CD4-positive, alpha-beta memory T cell (primary cell): ENCODE data around the gene ONECUT1. TPM values are rescaled to one million over a fixed set of nuclear protein-coding genes. Genes with fewer than 3 reads are reported as not detected.
A peak's percentile ranks its signal among the peaks of the same experiment; 100 is the strongest.

Experiments
- CTCF ChIA-PET: fragments of 350-600 bp; sonication (Branson Sonifier 250); formaldehyde crosslinking; loops from one replicate; lab custom pipeline; 2021; ENCODE audit warnings: inconsistent platforms; ENCODE audit not compliant: partially characterized antibody; lab: Charles Lee
- POLR2A ChIA-PET: fragments of 350-600 bp; sonication (Branson Sonifier 250); formaldehyde crosslinking; loops from one replicate; lab custom pipeline; 2021; ENCODE audit not compliant: partially characterized antibody; lab: Charles Lee
- DNase-seq, 5 donors: peaks; one replicate each; pipeline versions ENCODE4 v3.0.0 to v3.0.0-alpha.2; 2020 to 2022; ENCODE audit warnings: mixed read lengths in 1 of 5
- H3K27ac ChIP-seq: one replicate; pipeline ENCODE4 v1.7.0; 2013; ENCODE audit warnings: low read depth, low read length
- H3K27me3 ChIP-seq: 2 replicates; pipeline ENCODE4 v1.7.0; 2013; ENCODE audit warnings: mild to moderate bottlenecking, low read length, moderate library complexity; ENCODE audit not compliant: insufficient read depth
- H3K36me3 ChIP-seq: 2 replicates; pipeline ENCODE4 v1.7.0; 2013; ENCODE audit warnings: mild to moderate bottlenecking, low read length, moderate library complexity; ENCODE audit not compliant: insufficient read depth
- H3K4me1 ChIP-seq: 2 replicates; pipeline ENCODE4 v1.7.0; 2013; ENCODE audit warnings: mild to moderate bottlenecking, low read length, moderate library complexity; ENCODE audit not compliant: insufficient read depth
- H3K4me3 ChIP-seq, 2 donors: one replicate each; pipeline ENCODE4 v1.7.0; 2013; ENCODE audit warnings: low read length in 2 of 2, mild to moderate bottlenecking in 1 of 2
- H3K9me3 ChIP-seq, 2 donors: one replicate each; pipeline ENCODE4 v1.7.0; 2013; ENCODE audit warnings: low read length in 2 of 2, control low read depth in 1 of 2; ENCODE audit not compliant: control insufficient read depth in 1 of 2
- H3K27ac Mint-ChIP-seq, 7 donors: one replicate each; pipeline ENCODE4 v1.8.0; 2020 to 2021; ENCODE audit warnings: mixed read lengths in 7 of 7, mild to moderate bottlenecking in 6 of 7, inconsistent platforms in 3 of 7, moderate library complexity in 3 of 7
- H3K27me3 Mint-ChIP-seq, 2 donors: one replicate each; pipeline ENCODE4 v1.8.0; 2020 to 2021; ENCODE audit warnings: mixed read lengths in 2 of 2
- H3K36me3 Mint-ChIP-seq, 2 donors: one replicate each; pipeline ENCODE4 v1.8.0; 2020 to 2021; ENCODE audit warnings: mixed read lengths in 2 of 2, inconsistent platforms in 1 of 2, mild to moderate bottlenecking in 1 of 2
- H3K4me1 Mint-ChIP-seq, 4 donors: one replicate each; pipeline ENCODE4 v1.8.0; 2020 to 2021; ENCODE audit warnings: mixed read lengths in 4 of 4, mild to moderate bottlenecking in 1 of 4
- H3K4me3 Mint-ChIP-seq, 8 donors: one replicate each; pipeline ENCODE4 v1.8.0; 2020 to 2021; ENCODE audit warnings: mixed read lengths in 8 of 8, mild to moderate bottlenecking in 7 of 8, moderate library complexity in 6 of 8, inconsistent platforms in 3 of 8
- H3K9me3 Mint-ChIP-seq, 8 donors: one replicate each; pipeline ENCODE4 v1.8.0; 2020 to 2021; ENCODE audit warnings: mixed read lengths in 8 of 8, mild to moderate bottlenecking in 5 of 8, inconsistent platforms in 3 of 8, moderate library complexity in 1 of 8
- intact Hi-C: fragments of 100-400 bp; cut with micrococcal nuclease; formaldehyde crosslinking; loops from one replicate; pipeline ENCODE4 v1.15.1; 2023
- polyA plus RNA-seq, 2 donors: library from polyadenylated mRNA; unstranded; fragments of 300-500 nt; fragmentation: Illumina TruSeq; gene quantifications; one replicate each; pipeline ENCODE4 v1.2.3, GENCODE V29; 2021
- total RNA-seq, 2 experiments: library from RNA; stranded (reverse); gene quantifications; one replicate each; pipeline ENCODE4 v1.2.3, GENCODE V29; 2021

ONECUT1 gene
- total and polyA plus RNA-seq, 4 experiments from 2014 or later: not detected

- H3K4me3 Mint-ChIP-seq: no peak overlapping the region
- Histone ChIP-seq H3K36me3 (no peaks in the 10 kb centered on the region), H3K27me3 (no peaks in the 10 kb centered on the region), H3K4me3 (no peak overlapping the region), H3K9me3 (no peaks in the 10 kb centered on the region), H3K27ac (no peak overlapping the region), H3K4me1 (peaks cover 16% of the 10 kb centered on the region)
- intact Hi-C loops: no loop called here
- H3K4me1 Mint-ChIP-seq: peaks cover 8 to 21% (median 14%) of the 10 kb centered on the region in 4 donors
- POLR2A ChIA-PET: no interaction called here
- H3K36me3 Mint-ChIP-seq: no peaks in the 10 kb centered on the region
- peak overlapping the region in 1 of 7 donors; percentile 1 for H3K27ac Mint-ChIP-seq
- peaks cover 0 to 2% of the 10 kb centered on the region in 2 donors for H3K27me3 Mint-ChIP-seq
- CTCF ChIA-PET: interaction anchor here (2.3 kb wide), 1 partner anchor 44 kb away, joined by 5 read pairs; no protein-coding TSS in a partner anchor
- H3K9me3 Mint-ChIP-seq: no peaks in the 10 kb centered on the region
- DNase-seq: no peak
These were observed 63.9 kb downstream of the ONECUT1 start for GRCh38 chr15:52726195-52726594.

- H3K9me3 Mint-ChIP-seq: no peaks in the 10 kb centered on the region
- no peaks in the 10 kb centered on the region for H3K27me3 ChIP-seq
- intact Hi-C loops: no loop called here
- H3K9me3 ChIP-seq: no peaks in the 10 kb centered on the region
- no peak overlapping the region for H3K27ac Mint-ChIP-seq
- H3K36me3 ChIP-seq: no peaks in the 10 kb centered on the region
- H3K4me1 ChIP-seq: no peaks in the 10 kb centered on the region
- H3K27ac ChIP-seq: no peak overlapping the region
- no peaks in the 10 kb centered on the region for H3K4me1 Mint-ChIP-seq
- H3K4me3 ChIP-seq: no peak overlapping the region
- H3K36me3 Mint-ChIP-seq: no peaks in the 10 kb centered on the region
- H3K27me3 Mint-ChIP-seq: peaks cover 0 to 1% of the 10 kb centered on the region in 2 donors
- ChIA-PET POLR2A (no interaction called here), CTCF (no interaction called here)
- no peak for DNase-seq
- H3K4me3 Mint-ChIP-seq: no peak overlapping the region
These were observed 71.6 kb downstream of the ONECUT1 start for GRCh38 chr15:52718551-52718950.

- Mint-ChIP-seq H3K4me1 (no peaks in the 10 kb centered on the region), H3K27me3 (peaks cover 0 to 1% of the 10 kb centered on the region in 2 donors), H3K36me3 (no peaks in the 10 kb centered on the region), H3K9me3 (no peaks in the 10 kb centered on the region), H3K27ac (no peak overlapping the region), H3K4me3 (no peak overlapping the region)
- Histone ChIP-seq H3K4me3 (no peak overlapping the region), H3K4me1 (no peaks in the 10 kb centered on the region), H3K9me3 (no peaks in the 10 kb centered on the region), H3K27ac (no peak overlapping the region), H3K27me3 (no peaks in the 10 kb centered on the region), H3K36me3 (no peaks in the 10 kb centered on the region)
- ChIA-PET CTCF (interaction anchor here (1.0 kb wide), 1 partner anchor 16 kb away, joined by 4 read pairs; no protein-coding TSS in a partner anchor), POLR2A (no interaction called here)
- intact Hi-C loops: no loop called here
- no peak for DNase-seq
These were observed 72.2 kb downstream of the ONECUT1 start for GRCh38 chr15:52717924-52718323.

- Histone ChIP-seq H3K36me3 (no peaks in the 10 kb centered on the region), H3K27me3 (no peaks in the 10 kb centered on the region), H3K4me1 (no peaks in the 10 kb centered on the region), H3K9me3 (no peaks in the 10 kb centered on the region), H3K4me3 (no peak overlapping the region), H3K27ac (no peak overlapping the region)
- ChIA-PET CTCF (interaction anchor here (1.0 kb wide), 1 partner anchor 17 kb away, joined by 4 read pairs; no protein-coding TSS in a partner anchor), POLR2A (no interaction called here)
- H3K27ac Mint-ChIP-seq: no peak overlapping the region
- H3K36me3 Mint-ChIP-seq: no peaks in the 10 kb centered on the region
- no peaks in the 10 kb centered on the region for H3K4me1 Mint-ChIP-seq
- intact Hi-C loops: no loop called here
- DNase-seq: no peak
- H3K9me3 Mint-ChIP-seq: no peaks in the 10 kb centered on the region
- H3K27me3 Mint-ChIP-seq: peaks cover 0 to 1% of the 10 kb centered on the region in 2 donors
- no peak overlapping the region for H3K4me3 Mint-ChIP-seq
These were observed 72.7 kb downstream of the ONECUT1 start for GRCh38 chr15:52717481-52717880.

DNA sequence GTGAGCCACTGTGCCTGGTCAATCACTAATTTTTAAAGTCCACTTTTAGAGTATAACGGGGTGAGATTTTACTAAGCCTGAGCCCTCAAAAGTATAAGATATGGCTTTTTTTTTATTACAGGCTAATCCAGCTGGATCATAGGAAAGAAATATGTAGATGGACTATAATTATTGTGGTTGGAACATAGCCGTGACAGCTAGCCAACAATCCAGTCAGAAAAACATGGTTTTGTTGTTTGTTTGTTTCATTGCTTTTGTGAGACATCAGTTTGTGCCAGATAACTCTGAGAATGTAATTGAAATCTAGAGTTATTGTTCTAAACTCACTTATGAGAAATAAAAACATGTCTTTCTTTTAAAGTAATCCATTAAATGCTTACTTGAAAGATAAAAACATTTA, 73.6 kb downstream of the ONECUT1 start:
- Histone ChIP-seq H3K9me3 (no peaks in the 10 kb centered on the region), H3K4me1 (no peaks in the 10 kb centered on the region), H3K36me3 (no peaks in the 10 kb centered on the region), H3K4me3 (no peak overlapping the region), H3K27ac (no peak overlapping the region), H3K27me3 (no peaks in the 10 kb centered on the region)
- intact Hi-C loops: no loop called here
- no peaks in the 10 kb centered on the region for H3K4me1 Mint-ChIP-seq
- no peaks in the 10 kb centered on the region for H3K9me3 Mint-ChIP-seq
- H3K4me3 Mint-ChIP-seq: no peak overlapping the region
- CTCF ChIA-PET: no interaction called here
- H3K36me3 Mint-ChIP-seq: no peaks in the 10 kb centered on the region
- H3K27me3 Mint-ChIP-seq: peaks cover 0 to 1% of the 10 kb centered on the region in 2 donors
- H3K27ac Mint-ChIP-seq: no peak overlapping the region
- POLR2A ChIA-PET: no interaction called here
- no peak for DNase-seq

DNA sequence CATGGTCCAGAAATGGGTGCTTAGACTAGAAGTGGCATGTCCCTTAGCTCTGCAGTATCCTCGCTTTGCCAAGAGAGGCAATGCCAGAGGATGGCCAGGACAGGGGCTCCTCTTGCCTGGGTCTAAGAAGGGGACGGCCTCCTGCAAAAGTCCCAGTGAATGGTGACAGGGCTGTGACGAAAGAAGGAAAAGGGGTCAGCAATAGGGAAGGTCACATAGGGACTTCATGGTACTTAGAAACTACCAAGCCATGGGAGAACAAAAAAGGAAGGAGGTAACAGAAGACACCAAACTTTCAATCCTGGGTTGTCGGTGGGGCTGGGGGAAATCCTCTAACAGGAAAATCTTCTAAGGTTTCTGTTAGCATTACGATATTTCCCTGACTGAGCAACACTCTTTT, 74.7 kb downstream of the ONECUT1 start:
- H3K4me1 Mint-ChIP-seq: no peaks in the 10 kb centered on the region

GRCh38 chr15:52714968-52715367, 75.2 kb downstream of the ONECUT1 start:
- no peaks in the 10 kb centered on the region for H3K4me1 Mint-ChIP-seq
- H3K4me1 ChIP-seq: no peaks in the 10 kb centered on the region
- ChIA-PET CTCF (no interaction called here), POLR2A (no interaction called here)
- H3K27me3 ChIP-seq: no peaks in the 10 kb centered on the region
- peaks cover 0 to 1% of the 10 kb centered on the region in 2 donors for H3K27me3 Mint-ChIP-seq
- H3K36me3 ChIP-seq: no peaks in the 10 kb centered on the region
- DNase-seq: no peak
- no peak overlapping the region for H3K27ac Mint-ChIP-seq
- no peaks in the 10 kb centered on the region for H3K9me3 ChIP-seq
- H3K9me3 Mint-ChIP-seq: no peaks in the 10 kb centered on the region
- H3K27ac ChIP-seq: no peak overlapping the region
- no peak overlapping the region for H3K4me3 Mint-ChIP-seq
- no peaks in the 10 kb centered on the region for H3K36me3 Mint-ChIP-seq
- intact Hi-C loops: no loop called here
- no peak overlapping the region for H3K4me3 ChIP-seq

More for the DNA sequence above, 74.7 kb downstream of the ONECUT1 start:
- Mint-ChIP-seq H3K36me3 (no peaks in the 10 kb centered on the region), H3K9me3 (no peaks in the 10 kb centered on the region), H3K27ac (no peak overlapping the region), H3K4me3 (no peak overlapping the region), H3K27me3 (peaks cover 0 to 1% of the 10 kb centered on the region in 2 donors)
- Histone ChIP-seq H3K9me3 (no peaks in the 10 kb centered on the region), H3K36me3 (no peaks in the 10 kb centered on the region), H3K4me1 (no peaks in the 10 kb centered on the region), H3K27ac (no peak overlapping the region), H3K27me3 (no peaks in the 10 kb centered on the region), H3K4me3 (no peak overlapping the region)
- CTCF ChIA-PET: no interaction called here
- POLR2A ChIA-PET: no interaction called here
- DNase-seq: no peak
- intact Hi-C loops: no loop called here
